Measurements from ENCODE around the gene PTCH1.

Gene PTCH1

DNA sequence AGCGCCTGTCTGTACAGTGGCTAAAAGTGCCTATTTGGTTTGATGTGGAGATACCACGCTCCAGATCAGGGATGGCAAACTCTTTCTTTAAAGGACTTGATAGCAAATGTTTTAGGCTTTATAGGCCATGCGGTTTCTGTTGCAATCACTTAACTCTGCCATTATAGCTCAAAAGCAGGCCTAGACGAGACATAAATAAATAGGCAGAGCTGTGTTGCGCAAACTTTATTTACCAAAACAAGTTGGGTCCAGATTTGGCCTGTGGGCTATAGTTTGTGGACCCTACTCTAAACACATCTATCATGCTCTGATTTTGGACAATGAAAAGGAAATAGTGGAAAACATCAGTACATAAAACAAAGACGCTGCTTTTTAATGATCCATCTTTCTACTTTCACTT, 79.2 kb downstream of the PTCH1 start:
- peaks cover 3% of the 10 kb centered on the region for H3K27me3 Mint-ChIP-seq (ENCODE audit: low read depth, poor library complexity)
- no peak overlapping the region for H3K27ac Mint-ChIP-seq
- H3K36me3 Mint-ChIP-seq (ENCODE audit: low read depth): peaks cover 4% of the 10 kb centered on the region
- TF ChIP-seq CTCF (IDR thresholded peaks at IDR 0.05): no peak
- DNase-seq: no peak
- no peak overlapping the region for H3K4me3 Mint-ChIP-seq
- H3K9me3 Mint-ChIP-seq: peaks cover 10% of the 10 kb centered on the region
- peaks cover 9% of the 10 kb centered on the region for H3K4me1 Mint-ChIP-seq

GRCh38 chr9:95436416-95436815, 80.4 kb downstream of the PTCH1 start:
- H3K9me3 Mint-ChIP-seq: peaks cover 11% of the 10 kb centered on the region
- H3K27ac Mint-ChIP-seq: no peak overlapping the region
- DNase-seq: no peak
- peaks cover 4% of the 10 kb centered on the region for H3K36me3 Mint-ChIP-seq (ENCODE audit: low read depth)
- no peak overlapping the region for H3K4me3 Mint-ChIP-seq
- TF ChIP-seq CTCF (IDR thresholded peaks at IDR 0.05): no peak
- peaks cover 9% of the 10 kb centered on the region for H3K4me1 Mint-ChIP-seq
- peaks cover 6% of the 10 kb centered on the region for H3K27me3 Mint-ChIP-seq (ENCODE audit: low read depth, poor library complexity)

- peaks cover 9% of the 10 kb centered on the region for H3K4me1 Mint-ChIP-seq
- peaks cover 8% of the 10 kb centered on the region for H3K36me3 Mint-ChIP-seq (ENCODE audit: low read depth)
- H3K27me3 Mint-ChIP-seq (ENCODE audit: low read depth, poor library complexity): peaks cover 6% of the 10 kb centered on the region
- H3K27ac Mint-ChIP-seq: no peak overlapping the region
- peaks cover 22% of the 10 kb centered on the region for H3K9me3 Mint-ChIP-seq
- no peak overlapping the region for H3K4me3 Mint-ChIP-seq
- no peak for TF ChIP-seq CTCF (IDR thresholded peaks at IDR 0.05)
- DNase-seq: no peak
Measured at GRCh38 chr9:95435074-95435728, 81.6 kb downstream of the PTCH1 start.

DNA sequence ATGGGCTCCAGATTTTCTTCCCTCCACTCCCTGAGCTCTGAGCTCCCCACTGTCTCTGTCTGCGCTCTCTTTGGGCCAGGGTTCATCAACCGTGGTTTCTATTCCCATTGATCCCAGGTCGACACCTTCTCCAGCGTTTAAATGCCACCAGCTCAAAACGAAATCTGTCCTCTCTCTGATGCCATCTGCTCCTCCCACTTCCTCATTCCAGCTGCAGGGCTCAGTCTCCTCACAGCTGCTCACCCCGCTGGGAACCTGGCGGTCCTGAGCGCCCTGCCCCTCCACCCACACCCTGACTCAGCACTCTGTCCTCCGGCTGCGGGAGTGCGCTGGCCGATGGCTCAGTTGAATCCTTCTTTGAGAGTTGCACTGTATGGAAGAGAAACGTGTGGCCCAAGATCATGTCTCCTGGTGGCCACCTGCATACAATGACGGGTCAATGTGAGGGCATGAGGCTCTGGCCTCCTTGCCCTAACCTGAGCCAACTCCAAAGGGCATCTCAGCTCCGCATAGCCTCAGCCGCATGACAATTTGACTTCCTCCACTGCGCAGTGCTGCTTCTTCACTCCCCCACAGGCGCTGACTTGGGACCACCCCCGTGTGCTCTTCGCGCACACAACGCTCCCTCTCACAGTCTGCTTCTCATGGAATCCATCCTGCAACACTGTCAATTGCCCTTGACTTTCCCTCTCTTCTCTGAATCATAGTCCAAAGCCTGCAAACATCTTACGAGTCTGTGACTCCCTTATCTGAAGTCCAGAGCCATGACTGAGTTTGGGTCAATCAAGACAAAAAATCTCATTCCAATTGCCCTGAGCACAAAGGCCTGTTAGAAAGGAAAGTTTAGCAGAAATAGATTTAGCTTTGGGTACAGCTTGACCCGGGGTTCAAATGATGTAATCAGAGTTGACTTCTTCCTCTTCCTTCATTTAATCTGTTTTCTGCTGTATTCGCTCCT, 82.4 kb downstream of the PTCH1 start:
- H3K4me3 Mint-ChIP-seq: no peak overlapping the region

DNA sequence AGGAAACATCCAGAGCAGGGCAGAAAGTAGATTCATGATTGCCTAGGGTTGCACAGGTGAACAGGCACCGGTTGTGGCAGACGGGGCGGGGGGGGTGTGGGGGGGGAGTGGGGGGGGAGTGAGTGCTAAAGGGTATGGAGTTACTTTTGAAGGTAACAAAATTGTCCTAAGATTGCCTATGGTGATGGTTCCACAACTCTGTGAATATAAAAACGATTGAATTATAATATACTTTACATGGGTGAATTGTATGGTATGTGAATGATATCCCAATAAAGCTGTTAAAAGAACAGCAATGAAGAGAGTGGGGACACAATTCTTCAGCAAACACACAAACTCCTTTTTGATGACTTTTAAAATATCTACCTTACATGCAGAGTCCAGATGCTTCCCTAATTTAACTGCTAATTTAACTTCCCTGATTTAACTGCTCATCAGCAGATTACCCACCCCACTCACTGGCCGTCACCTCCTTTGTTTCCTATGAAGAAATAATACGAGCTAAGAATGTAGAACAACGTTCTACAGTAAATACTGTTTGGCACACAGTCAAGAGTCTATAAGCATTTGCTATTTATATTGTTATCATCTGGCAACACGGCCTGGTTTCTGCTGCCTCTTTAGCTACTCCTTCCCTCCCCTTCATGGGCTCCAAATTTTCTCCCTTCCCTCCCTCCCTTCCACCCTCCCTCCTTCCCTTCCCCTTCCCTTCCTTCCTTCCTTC, 83.5 kb downstream of the PTCH1 start:
- H3K4me1 Mint-ChIP-seq: peaks cover 9% of the 10 kb centered on the region
- no peak overlapping the region for H3K27ac Mint-ChIP-seq
- TF ChIP-seq CTCF (IDR thresholded peaks at IDR 0.05): no peak
- peaks cover 38% of the 10 kb centered on the region for H3K9me3 Mint-ChIP-seq
- peaks cover 10% of the 10 kb centered on the region for H3K27me3 Mint-ChIP-seq (ENCODE audit: low read depth, poor library complexity)
- H3K4me3 Mint-ChIP-seq: no peak overlapping the region
- no peak for DNase-seq
- H3K36me3 Mint-ChIP-seq (ENCODE audit: low read depth): peaks cover 18% of the 10 kb centered on the region

More for the DNA sequence above, 82.4 kb downstream of the PTCH1 start:
- Mint-ChIP-seq H3K4me1 (peaks cover 9% of the 10 kb centered on the region), H3K27ac (no peak overlapping the region), H3K36me3 (ENCODE audit: low read depth) (peaks cover 13% of the 10 kb centered on the region), H3K27me3 (ENCODE audit: low read depth, poor library complexity) (peaks cover 12% of the 10 kb centered on the region), H3K9me3 (peaks cover 30% of the 10 kb centered on the region)
- DNase-seq: no peak
- no peak for TF ChIP-seq CTCF (IDR thresholded peaks at IDR 0.05)

All from nephron progenitor cell (in vitro differentiated cells).